Activated T-helper 17 cell treated with anti-CD3 and anti-CD28 coated beads, Interleukin-2, amount 50 U/mL, for 72 hours (primary cell): ENCODE data around the gene DERA. TPM values are rescaled to one million over a fixed set of nuclear protein-coding genes. Genes with fewer than 3 reads are reported as not detected.

ENCODE experiments used
- ATAC-seq: fragments of 150-1000 bp; cut with Tn5 transposase; replicated peaks from 2 replicates; pipeline ENCODE4 v1.10.0; 2021; ENCODE audit warnings: mild to moderate bottlenecking, moderate library complexity
- H3K27ac Mint-ChIP-seq: one replicate; pipeline ENCODE4 v1.8.0; 2022; ENCODE audit warnings: mixed read lengths
- H3K27me3 Mint-ChIP-seq: one replicate; pipeline ENCODE4 v1.8.0; 2022; ENCODE audit warnings: mixed read lengths
- H3K36me3 Mint-ChIP-seq: one replicate; pipeline ENCODE4 v1.8.0; 2022; ENCODE audit warnings: low read depth, mild to moderate bottlenecking, mixed read lengths
- H3K4me1 Mint-ChIP-seq: one replicate; pipeline ENCODE4 v1.8.0; 2022; ENCODE audit warnings: mixed read lengths
- H3K4me3 Mint-ChIP-seq: one replicate; pipeline ENCODE4 v1.8.0; 2022; ENCODE audit warnings: mild to moderate bottlenecking, mixed read lengths
- H3K9me3 Mint-ChIP-seq: one replicate; pipeline ENCODE4 v1.8.0; 2022; ENCODE audit warnings: mixed read lengths
- total RNA-seq, 2 donors: library from RNA; stranded (reverse); gene quantifications; one replicate each; pipeline ENCODE4 v1.2.3, GENCODE V29; 2022

DERA gene
- total RNA-seq, 2 donors from 2014 or later: 19.2 to 26.1 TPM

- no peaks in the 10 kb centered on the region for H3K9me3 Mint-ChIP-seq
- H3K36me3 Mint-ChIP-seq: no peaks in the 10 kb centered on the region
- no peak overlapping the region for H3K27ac Mint-ChIP-seq
- no peak for ATAC-seq
- H3K27me3 Mint-ChIP-seq: peaks cover 9% of the 10 kb centered on the region
- H3K4me3 Mint-ChIP-seq: no peak overlapping the region
- no peaks in the 10 kb centered on the region for H3K4me1 Mint-ChIP-seq
These were observed 161.5 kb downstream of the DERA start for GRCh38 chr12:16072678-16073077.

- no peak overlapping the region for H3K4me3 Mint-ChIP-seq
- no peaks in the 10 kb centered on the region for H3K36me3 Mint-ChIP-seq
- no peak overlapping the region for H3K27ac Mint-ChIP-seq
- no peak for ATAC-seq
- H3K4me1 Mint-ChIP-seq: no peaks in the 10 kb centered on the region
- H3K9me3 Mint-ChIP-seq: no peaks in the 10 kb centered on the region
- H3K27me3 Mint-ChIP-seq: peaks cover 9% of the 10 kb centered on the region
These were observed 163.8 kb downstream of the DERA start for GRCh38 chr12:16074894-16075293.

- Mint-ChIP-seq H3K36me3 (no peaks in the 10 kb centered on the region), H3K4me1 (no peaks in the 10 kb centered on the region), H3K27me3 (peaks cover 6% of the 10 kb centered on the region), H3K9me3 (no peaks in the 10 kb centered on the region), H3K27ac (no peak overlapping the region), H3K4me3 (no peak overlapping the region)
- ATAC-seq: no peak
These were observed 164.8 kb downstream of the DERA start for GRCh38 chr12:16075887-16076286.

GRCh38 chr12:16076557-16076956 is 165.4 kb downstream of the DERA start:
- no peaks in the 10 kb centered on the region for H3K36me3 Mint-ChIP-seq
- H3K27ac Mint-ChIP-seq: no peak overlapping the region
- H3K4me3 Mint-ChIP-seq: no peak overlapping the region
- peaks cover 3% of the 10 kb centered on the region for H3K27me3 Mint-ChIP-seq
- no peaks in the 10 kb centered on the region for H3K9me3 Mint-ChIP-seq
- H3K4me1 Mint-ChIP-seq: no peaks in the 10 kb centered on the region
- ATAC-seq: no peak

- H3K27me3 Mint-ChIP-seq: peaks cover 3% of the 10 kb centered on the region
- no peak overlapping the region for H3K27ac Mint-ChIP-seq
- H3K4me1 Mint-ChIP-seq: no peaks in the 10 kb centered on the region
- no peaks in the 10 kb centered on the region for H3K36me3 Mint-ChIP-seq
- H3K4me3 Mint-ChIP-seq: no peak overlapping the region
- ATAC-seq: no peak
- no peaks in the 10 kb centered on the region for H3K9me3 Mint-ChIP-seq
These were observed 165.9 kb downstream of the DERA start for GRCh38 chr12:16076970-16077522.

GRCh38 chr12:16086462-16086861 is 175.3 kb downstream of the DERA start:
- no peak overlapping the region for H3K4me3 Mint-ChIP-seq
- no peaks in the 10 kb centered on the region for H3K9me3 Mint-ChIP-seq
- no peaks in the 10 kb centered on the region for H3K36me3 Mint-ChIP-seq
- H3K4me1 Mint-ChIP-seq: no peaks in the 10 kb centered on the region
- ATAC-seq: no peak
- H3K27me3 Mint-ChIP-seq: no peaks in the 10 kb centered on the region
- H3K27ac Mint-ChIP-seq: no peak overlapping the region

GRCh38 chr12:16086942-16087341 is 175.8 kb downstream of the DERA start:
- Mint-ChIP-seq H3K4me3 (no peak overlapping the region), H3K27ac (no peak overlapping the region), H3K36me3 (no peaks in the 10 kb centered on the region), H3K4me1 (no peaks in the 10 kb centered on the region), H3K27me3 (no peaks in the 10 kb centered on the region), H3K9me3 (no peaks in the 10 kb centered on the region)
- no peak for ATAC-seq

Other genes with a start within 250 kb of the DERA start
- 1 to 10 TPM; 1.4 to 1.7 TPM for gene EPS8, start 121.9 kb upstream of the DERA start, total RNA-seq
- gene STRAP, start 28.9 kb upstream of the DERA start, total RNA-seq: 100 to 1,000 TPM in 1 of 2 donors, 10 to 100 TPM in 1; 62.4 to 131 TPM